IMR-90 (cell line): Measurements from ENCODE around the gene CNNM1. TPM values are rescaled to one million over a fixed set of nuclear protein-coding genes. Genes with fewer than 3 reads are reported as not detected.

Experiments
- ATAC-seq: fragments of 200-7000 bp; cut with Tn5 transposase; 2 replicates; pipeline ENCODE4 v1.9.1; 2020; ENCODE audit warnings: low read depth, mild to moderate bottlenecking, moderate library complexity
- BruUV-seq: library from RNA; stranded (reverse); fragments of 400-500 nt; replicated peaks from 2 replicates; lab custom pipeline; 2021; lab: Mats Ljungman, UMichigan
- CTCF ChIA-PET: fragments of 300-600 bp; formaldehyde crosslinking; extraction: SDS; loops from one replicate; lab custom pipeline; 2021; ENCODE audit warnings: antibody characterized with exemption; lab: Yijun Ruan, JAX
- POLR2A ChIA-PET: fragments of 300-600 bp; sonication (Branson Sonifier 250); formaldehyde crosslinking; loops from one replicate; lab custom pipeline; 2022; ENCODE audit warnings: antibody characterized with exemption; ENCODE audit not compliant: unreplicated experiment; lab: Charles Lee
- DNase-seq: peaks from one replicate; pipeline ENCODE4 v3.0.0; 2013
- H2AFZ ChIP-seq: replicated peaks from 2 replicates; pipeline ENCODE3; 2013; ENCODE audit warnings: low read length, mild to moderate bottlenecking; ENCODE audit not compliant: poor library complexity
- H2AK5ac ChIP-seq: 2 replicates; pipeline ENCODE4 v1.6.1; 2013; ENCODE audit warnings: low read depth, low read length, inconsistent platforms
- H2AK9ac ChIP-seq: replicated peaks from 2 replicates; pipeline ENCODE3; 2013; ENCODE audit warnings: mild to moderate bottlenecking, low read depth, low read length, moderate library complexity; ENCODE audit not compliant: poor library complexity
- H2BK120ac ChIP-seq: 2 replicates; pipeline ENCODE4 v1.6.1; 2013; ENCODE audit warnings: low read depth, low read length, inconsistent platforms
- H2BK15ac ChIP-seq: 3 replicates; pipeline ENCODE4 v1.6.1; 2013; ENCODE audit warnings: low read depth, low read length, inconsistent platforms
- H2BK20ac ChIP-seq: 2 replicates; pipeline ENCODE4 v1.6.1; 2013; ENCODE audit warnings: low read depth, mild to moderate bottlenecking, inconsistent platforms, low read length, moderate library complexity
- H2BK5ac ChIP-seq: 2 replicates; pipeline ENCODE4 v1.6.1; 2013; ENCODE audit warnings: mild to moderate bottlenecking, low read depth, low read length, inconsistent platforms; ENCODE audit not compliant: poor library complexity, severe bottlenecking
- H3K14ac ChIP-seq: replicated peaks from 2 replicates; pipeline ENCODE4 v1.6.1; 2013; ENCODE audit warnings: low read depth, low read length, inconsistent platforms
- H3K18ac ChIP-seq: 2 replicates; pipeline ENCODE4 v1.6.1; 2013; ENCODE audit warnings: low read depth, low read length, control low read depth
- H3K23ac ChIP-seq: 2 replicates; pipeline ENCODE4 v1.6.1; 2013; ENCODE audit warnings: low read depth, low read length, inconsistent platforms
- H3K27ac ChIP-seq: 2 replicates; pipeline ENCODE4 v1.5.1; 2013; ENCODE audit warnings: mild to moderate bottlenecking, control low read depth, low read length; ENCODE audit not compliant: insufficient read depth
- H3K27me3 ChIP-seq: 2 replicates; pipeline ENCODE4 v1.6.1; 2013; ENCODE audit warnings: low read length; ENCODE audit not compliant: control insufficient read depth, insufficient read depth
- H3K36me3 ChIP-seq: 2 replicates; pipeline ENCODE4 v1.6.1; 2013; ENCODE audit warnings: low read length, mixed read lengths; ENCODE audit not compliant: control insufficient read depth, insufficient read depth
- H3K4ac ChIP-seq: 2 replicates; pipeline ENCODE4 v1.6.1; 2013; ENCODE audit warnings: low read depth, low read length, inconsistent platforms
- H3K4me1 ChIP-seq: 2 replicates; pipeline ENCODE4 v1.6.1; 2013; ENCODE audit warnings: low read length, mixed read lengths; ENCODE audit not compliant: control insufficient read depth, insufficient read depth
- H3K4me2 ChIP-seq: 2 replicates; pipeline ENCODE4 v1.6.1; 2013; ENCODE audit warnings: low read depth, mild to moderate bottlenecking, control low read depth, low read length, moderate library complexity
- H3K4me3 ChIP-seq: 2 replicates; pipeline ENCODE4 v1.5.1; 2013; ENCODE audit warnings: low read depth, mild to moderate bottlenecking, control low read depth, low read length, moderate library complexity; ENCODE audit not compliant: insufficient read depth
- H3K56ac ChIP-seq: 2 replicates; pipeline ENCODE4 v1.6.1; 2013; ENCODE audit warnings: low read length, inconsistent platforms; ENCODE audit not compliant: insufficient read depth; ENCODE audit errors: extremely low read depth
- H3K79me1 ChIP-seq, 2 experiments: 2 replicates each; pipeline ENCODE4 v1.6.1; 2013; ENCODE audit warnings: low read length in 2 of 2, inconsistent platforms in 1 of 2, low read depth in 1 of 2
- H3K9ac ChIP-seq: 2 replicates; pipeline ENCODE4 v1.6.1; 2013; ENCODE audit warnings: low read depth, low read length, control low read depth
- H3K9me1 ChIP-seq: 2 replicates; pipeline ENCODE4 v1.6.1; 2013; ENCODE audit warnings: low read length, inconsistent platforms; ENCODE audit not compliant: insufficient read depth
- H3K9me3 ChIP-seq: 2 replicates; pipeline ENCODE4 v1.6.1; 2013; ENCODE audit warnings: low read length; ENCODE audit not compliant: control insufficient read depth, insufficient read depth
- H4K20me1 ChIP-seq: 2 replicates; pipeline ENCODE4 v1.6.1; 2013; ENCODE audit warnings: low read length, inconsistent platforms; ENCODE audit not compliant: insufficient read depth
- H4K5ac ChIP-seq: 2 replicates; pipeline ENCODE4 v1.6.1; 2013; ENCODE audit warnings: mild to moderate bottlenecking, low read depth, low read length, control low read depth
- H4K8ac ChIP-seq, 2 experiments: 2 replicates each; pipeline ENCODE4 v1.6.1; 2013; ENCODE audit warnings: low read depth in 2 of 2, low read length in 2 of 2, control low read depth in 1 of 2, inconsistent platforms in 1 of 2
- H4K91ac ChIP-seq: 2 replicates; pipeline ENCODE4 v1.6.1; 2013; ENCODE audit warnings: low read depth, low read length, inconsistent platforms; ENCODE audit not compliant: insufficient read depth
- CEBPB ChIP-seq: IDR thresholded peaks from 2 replicates; pipeline ENCODE4 v1.6.1; 2012; ENCODE audit warnings: low read depth, low read length, improper control_type of control experiment
- CHD1 ChIP-seq: IDR thresholded peaks from 2 replicates; pipeline ENCODE4 v1.6.1; 2012; ENCODE audit warnings: low read depth, low read length, improper control_type of control experiment
- CTCF ChIP-seq: conservative IDR thresholded peaks from 2 replicates; pipeline ENCODE4 v1.5.1; 2012; ENCODE audit warnings: mild to moderate bottlenecking, low read depth, low read length, improper control_type of control experiment
- ELK1 ChIP-seq: fragments of 150-350 bp; IDR thresholded peaks from 2 replicates; pipeline ENCODE4 v1.6.1; 2016; ENCODE audit warnings: low read depth, mild to moderate bottlenecking, low read length, moderate library complexity, borderline replicate concordance
- FOS ChIP-seq: fragments of 150-350 bp; IDR thresholded peaks from 2 replicates; pipeline ENCODE4 v1.6.1; 2016; ENCODE audit warnings: low read depth, low read length
- MAFK ChIP-seq: IDR thresholded peaks from 2 replicates; pipeline ENCODE4 v1.6.1; 2012; ENCODE audit warnings: low read depth, low read length, improper control_type of control experiment
- MXI1 ChIP-seq: IDR thresholded peaks from 2 replicates; pipeline ENCODE4 v1.6.1; 2012; ENCODE audit warnings: low read depth, mild to moderate bottlenecking, low read length, moderate library complexity, borderline replicate concordance
- POLR2A ChIP-seq: IDR thresholded peaks from 2 replicates; pipeline ENCODE4 v1.6.1; 2012; ENCODE audit warnings: mild to moderate bottlenecking, low read depth, low read length
- RFX5 ChIP-seq: IDR thresholded peaks from 2 replicates; pipeline ENCODE4 v1.8.0; 2012; ENCODE audit warnings: low read depth, mild to moderate bottlenecking, low read length, moderate library complexity
- WGBS, 2 experiments: methylation state at CpG; one replicate each; pipeline versions ENCODE4 v1.1.5 to v1.1.7; 2013; ENCODE audit warnings: missing lambda C conversion rate in 2 of 2; ENCODE audit not compliant: insufficient read length in 1 of 2; ENCODE audit errors: extremely low coverage in 2 of 2; 5-methylcytosine and 5-hydroxymethylcytosine counted together
- dilution Hi-C: fragments of 300-500 bp; cut with HindIII; formaldehyde crosslinking; loops from one replicate; pipeline ENCODE4 v1.14.3; 2018; ENCODE audit warnings: low sequenced_read_pairs; ENCODE audit not compliant: unreplicated experiment
- in situ Hi-C: fragments of 300-500 bp; cut with MboI; formaldehyde crosslinking; loops from 3 replicates; pipeline ENCODE4 v1.14.3; 2019; ENCODE audit warnings: low sequenced_read_pairs, inconsistent platforms, mixed read lengths
- intact Hi-C: fragments of 100-400 bp; cut with micrococcal nuclease; formaldehyde crosslinking; loops from 2 replicates; pipeline ENCODE4 v1.10.0; 2022
- polyA plus RNA-seq, 3 experiments: library from polyadenylated mRNA; depleted of rRNA; stranded (reverse); fragments of >200 nt; gene quantifications; 2 replicates each; pipeline ENCODE4 v1.2.3, GENCODE V29; 2012; ENCODE audit warnings: low replicate concordance in 1 of 3
- total RNA-seq: library from RNA; depleted of rRNA; stranded (reverse); fragments of >200 nt; gene quantifications from 2 replicates; pipeline ENCODE4 v1.2.3, GENCODE V29; 2012
- TF ChIP-seq, protein P1 (sequence below): fragments of 150-350 bp; IDR thresholded peaks from 2 replicates; pipeline ENCODE4 v1.6.1; 2017; ENCODE audit warnings: mild to moderate bottlenecking, antibody characterized with exemption, low read length, low read depth

The CNNM1 gene
- total and polyA plus RNA-seq, 2 of the 4 experiments (the other 2 are of a cell fraction), result 0.18 to 0.39 TPM

DNA sequence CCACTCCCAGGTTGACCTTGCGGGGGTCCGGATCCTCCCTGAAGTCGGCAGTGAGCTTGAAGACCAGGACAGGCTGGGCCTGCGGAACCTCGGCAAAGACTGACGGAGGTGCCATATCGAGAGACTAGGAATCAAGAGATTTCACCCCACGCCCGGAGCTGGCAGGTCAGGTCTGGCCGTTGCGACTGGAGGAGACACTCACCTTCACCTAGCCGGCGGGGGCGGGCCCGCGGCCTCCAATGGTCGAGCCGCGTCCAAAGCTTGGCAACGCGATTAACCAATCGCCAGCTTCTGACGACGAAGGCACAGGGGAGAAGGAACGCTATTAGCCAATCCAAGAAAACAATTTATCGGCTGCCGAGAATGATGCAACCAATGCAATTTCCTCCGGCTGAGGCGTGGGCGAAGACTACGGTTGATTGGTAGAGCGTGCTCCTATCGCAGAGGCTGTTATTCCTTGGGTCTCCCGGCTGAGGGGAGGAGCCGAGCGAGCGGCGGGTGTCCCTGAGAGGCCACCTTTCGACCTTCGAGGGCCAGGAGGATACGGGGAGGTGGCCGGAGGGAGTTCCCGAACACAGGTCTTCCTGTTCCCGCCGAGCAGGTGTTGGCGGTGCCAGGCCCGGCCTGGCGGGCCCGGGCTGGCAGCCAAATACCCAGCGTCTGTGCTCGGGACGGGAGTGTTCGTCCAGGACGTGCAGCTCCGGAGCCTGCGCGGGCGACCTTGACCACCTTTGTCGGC, 101.5 kb downstream of the CNNM1 start, which contains the start of gene GOT1:
TSS of gene GOT1 (minus strand) at position 174 of the 739 bp plus-strand sequence. CDS start at position 115, 59 bp downstream.
- peak within 1 kb of the TSS; percentile 43 for H2BK5ac ChIP-seq
- dilution Hi-C loops, result no loop called here
- peak within 1 kb of the TSS; percentile 79 for H3K56ac ChIP-seq
- H4K8ac ChIP-seq, result peak within 1 kb of the TSS; percentile 81 to 86
- H2BK20ac ChIP-seq, result 0 out of 2 replicates have a peak within 1 kb of the TSS, but pooled peaks have one; percentile 3
- peak within 1 kb of the TSS; percentile 98 for H2AK9ac ChIP-seq
- CTCF ChIA-PET, result interaction anchor here (0.6 to 1.4 kb wide), 4 partner anchors 12 to 182 kb away, joined by 3 to 4 read pairs (median 4); no protein-coding TSS in a partner anchor
- peak; percentile 97 for ATAC-seq
- H2BK120ac ChIP-seq, result peak within 1 kb of the TSS; percentile 78
- H3K9ac ChIP-seq, result peak within 1 kb of the TSS; percentile 70
- H4K91ac ChIP-seq, result peak within 1 kb of the TSS; percentile 88
- no peaks in the 10 kb centered on the region for H3K9me3 ChIP-seq
- peaks cover 14 to 44% of the 10 kb centered on the region in 2 experiments for H3K79me1 ChIP-seq
- no TSS peak for BruUV-seq
- peaks cover 2% of the 10 kb centered on the region; the same call in 1 of the 2 replicates for H3K4me1 ChIP-seq
- no peaks in the 10 kb centered on the region for H3K27me3 ChIP-seq
- peak; percentile 99 for DNase-seq
- no peaks in the 10 kb centered on the region; the same call in 1 of the 2 replicates for H3K9me1 ChIP-seq
- POLR2A ChIA-PET, result no interaction called here
- peak; percentile 71 for TF ChIP-seq RFX5
- TF ChIP-seq FOS, result peak; percentile 75; the same call in 1 of the 2 replicates
- no peak for TF ChIP-seq MXI1
- TF ChIP-seq, protein P1, sequence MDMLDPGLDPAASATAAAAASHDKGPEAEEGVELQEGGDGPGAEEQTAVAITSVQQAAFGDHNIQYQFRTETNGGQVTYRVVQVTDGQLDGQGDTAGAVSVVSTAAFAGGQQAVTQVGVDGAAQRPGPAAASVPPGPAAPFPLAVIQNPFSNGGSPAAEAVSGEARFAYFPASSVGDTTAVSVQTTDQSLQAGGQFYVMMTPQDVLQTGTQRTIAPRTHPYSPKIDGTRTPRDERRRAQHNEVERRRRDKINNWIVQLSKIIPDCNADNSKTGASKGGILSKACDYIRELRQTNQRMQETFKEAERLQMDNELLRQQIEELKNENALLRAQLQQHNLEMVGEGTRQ, result no peak
- TF ChIP-seq MAFK, result peak; percentile 22; the same call in 1 of the 2 replicates
- peak; percentile 94 for TF ChIP-seq POLR2A
- TF ChIP-seq CEBPB, result peak; percentile 100
- TF ChIP-seq CHD1, result no peak
- TF ChIP-seq CTCF, result no peak; the same call in 1 of the 2 replicates
- no peak for TF ChIP-seq ELK1
- peak within 1 kb of the TSS; percentile 100 for H2AFZ ChIP-seq
- H3K4ac ChIP-seq, result peak within 1 kb of the TSS; percentile 88
- peak within 1 kb of the TSS; percentile 73 for H3K4me3 ChIP-seq
- peak within 1 kb of the TSS; percentile 70 for H2AK5ac ChIP-seq
- intact Hi-C loops, result loop anchor here (1.0 to 5.0 kb wide), 2 partner anchors 38 to 282 kb away; no protein-coding TSS in a partner anchor
- peak within 1 kb of the TSS; percentile 35 for H4K5ac ChIP-seq
- peak within 1 kb of the TSS; percentile 88 for H3K14ac ChIP-seq
- no peaks in the 10 kb centered on the region for H4K20me1 ChIP-seq
- peak within 1 kb of the TSS; percentile 90 for H3K4me2 ChIP-seq
- peak within 1 kb of the TSS; percentile 12; the same call in 1 of the 2 replicates for H3K18ac ChIP-seq
- peaks cover 4% of the 10 kb centered on the region for H3K36me3 ChIP-seq
- WGBS, 2 experiments, result 0% methylated on average over 18 of the region's 59 CpGs; no CpG with 5 or more reads in 1 of the 2 experiments
- H3K23ac ChIP-seq, result peak within 1 kb of the TSS; percentile 50; the same call in 1 of the 2 replicates
- in situ Hi-C loops, result loop anchor here (5.0 to 10.0 kb wide), 2 partner anchors 182 to 284 kb away; no protein-coding TSS in a partner anchor
- H2BK15ac ChIP-seq, result peak within 1 kb of the TSS; percentile 52; the same call in 1 of the 3 replicates
- H3K27ac ChIP-seq, result peak within 1 kb of the TSS; percentile 61
